Activated CD8-positive, alpha-beta memory T cell treated with anti-CD3 and anti-CD28 coated beads, Interleukin-2, amount 50 U/mL, for 4 hours (primary cell): ENCODE results near the gene INPP5A.
A peak's percentile ranks its signal among the peaks of the same experiment; 100 is the strongest.
"Not testable (repeated sequence)": the region's sequence is repeated elsewhere in the genome, so short reads cannot be mapped to it uniquely, and the experiment has no call there.

Experiments used
- DNase-seq: peaks from one replicate; pipeline ENCODE4 v3.0.0-alpha.2; 2020

INPP5A gene

DNA sequence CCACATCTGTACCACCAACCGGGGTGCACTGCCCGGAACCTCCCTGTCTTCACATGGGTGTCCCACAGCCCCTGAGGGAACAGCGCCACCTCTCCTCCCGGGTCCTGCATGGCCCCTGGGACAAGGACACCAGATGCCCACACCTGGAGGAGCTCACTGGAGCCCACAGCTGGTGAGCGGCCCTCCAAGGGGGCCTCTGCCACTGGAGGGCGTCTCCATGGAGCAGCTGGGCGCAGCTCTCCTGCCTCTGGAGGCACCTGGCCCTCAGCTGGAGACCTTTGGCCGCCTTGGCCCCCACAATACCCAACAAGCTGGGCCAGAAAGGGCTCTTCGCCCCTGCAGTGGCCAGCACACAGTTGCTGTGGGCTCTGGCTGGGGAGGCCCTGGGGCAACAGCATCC is 255.6 kb downstream of the INPP5A start:
- no peak for DNase-seq

- DNase-seq, result no peak
These were observed 256.6 kb downstream of the INPP5A start for GRCh38 chr10:132793871-132794849.

DNA sequence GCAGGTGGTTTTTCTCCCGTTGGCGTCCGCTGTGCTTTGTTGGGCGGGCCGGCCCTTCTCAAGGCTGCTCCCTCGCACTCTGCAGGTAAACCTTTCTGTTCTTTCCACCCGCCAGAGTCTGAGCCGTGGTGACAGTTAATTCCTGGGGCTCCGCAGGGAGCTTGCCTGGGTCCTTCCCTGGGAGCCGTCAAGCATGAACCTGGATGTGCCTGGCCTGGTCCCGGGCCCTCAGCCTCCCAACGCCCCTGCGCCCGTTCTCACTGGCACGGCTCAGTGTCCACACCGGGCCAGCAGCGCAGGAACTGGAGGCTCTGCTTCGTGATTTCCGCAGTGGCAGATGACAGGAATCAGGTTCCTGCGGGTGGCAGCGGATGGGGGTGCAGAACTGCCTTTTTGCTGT is 259.3 kb downstream of the INPP5A start:
- no peak for DNase-seq

DNA sequence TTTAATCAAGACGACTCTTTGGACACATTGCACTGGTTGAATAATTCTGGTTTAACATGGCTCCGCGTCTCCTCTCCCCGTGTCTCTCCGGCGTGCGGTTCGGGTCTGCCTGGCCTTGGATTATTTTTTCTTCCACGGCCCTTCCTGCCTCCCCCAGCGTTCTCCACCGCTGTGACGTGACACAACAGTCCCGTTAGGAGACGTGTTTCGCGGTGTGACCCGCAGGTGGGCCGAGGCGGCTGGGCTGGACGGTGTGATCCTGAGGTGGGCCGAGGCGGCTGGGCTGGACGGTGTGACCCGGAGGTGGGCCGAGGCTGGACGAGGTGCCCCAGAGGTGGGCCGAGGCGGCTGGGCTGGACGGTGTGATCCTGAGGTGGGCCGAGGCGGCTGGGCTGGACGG is 260.4 kb downstream of the INPP5A start:
- DNase-seq, result not testable (repeated sequence)

DNA sequence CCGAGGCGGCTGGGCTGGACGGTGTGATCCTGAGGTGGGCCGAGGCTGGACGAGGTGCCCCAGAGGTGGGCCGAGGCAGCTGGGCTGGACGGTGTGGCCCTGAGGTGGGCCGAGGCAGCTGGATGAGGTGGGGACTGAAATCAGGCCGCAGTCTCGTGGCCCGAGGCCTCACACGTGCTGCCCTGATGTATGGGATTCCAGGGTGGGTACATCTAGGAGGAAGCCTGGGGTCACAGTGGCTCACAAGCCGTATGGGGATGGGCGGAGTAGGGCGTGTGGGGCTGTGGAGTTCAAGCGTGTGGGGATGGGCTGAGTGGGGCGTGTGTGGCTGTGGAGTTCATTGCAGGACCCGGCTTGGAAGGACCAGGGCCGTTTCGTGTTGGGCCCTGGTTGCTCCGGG is 260.8 kb downstream of the INPP5A start:
- no peak for DNase-seq

DNA sequence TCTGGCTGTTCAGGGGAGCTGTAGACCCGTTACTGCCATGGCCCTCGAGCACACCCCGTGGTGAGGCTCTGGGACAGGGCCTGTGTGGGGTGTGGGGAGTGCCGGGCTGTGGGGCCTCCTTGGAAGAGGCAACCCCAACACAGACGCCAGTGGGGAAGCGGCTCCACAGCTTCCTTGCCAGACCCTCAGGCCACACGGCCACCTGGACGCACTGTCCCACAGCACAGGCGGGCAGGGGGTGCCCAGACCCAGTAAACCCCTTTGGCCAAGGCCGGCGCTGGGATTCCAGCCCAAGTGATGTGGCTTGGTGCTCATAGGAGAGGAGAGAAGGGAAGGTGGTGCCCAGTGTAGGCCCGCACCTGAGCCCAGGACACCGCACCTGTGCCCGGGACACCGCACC is 261.3 kb downstream of the INPP5A start:
- DNase-seq, result peak; percentile 1

DNA sequence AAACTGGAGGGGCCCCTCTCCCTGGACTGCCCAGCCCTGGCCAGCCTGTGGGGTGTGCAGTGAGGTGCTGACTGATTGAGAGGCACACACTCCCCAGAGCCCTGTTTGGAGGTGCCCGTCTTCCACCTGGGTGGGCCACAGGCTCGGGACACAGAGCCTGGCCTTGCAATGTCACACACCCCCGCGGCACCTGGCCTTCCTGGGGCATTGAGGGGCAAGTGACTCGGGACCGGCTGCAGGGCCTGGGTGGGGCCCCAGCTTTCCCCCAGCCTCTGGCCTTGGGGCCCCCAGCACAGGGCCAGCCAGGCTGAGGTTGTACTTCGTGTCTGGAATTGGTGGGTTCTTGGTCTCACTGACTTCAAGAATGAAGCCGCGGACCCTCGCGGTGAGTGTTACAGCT is 262.3 kb downstream of the INPP5A start:
- no peak for DNase-seq

- no peak for DNase-seq
These were observed 264.5 kb downstream of the INPP5A start for GRCh38 chr10:132802048-132802447.

- no peak for DNase-seq
These were observed 265.2 kb downstream of the INPP5A start for GRCh38 chr10:132802694-132803320.

- DNase-seq, result no peak
These were observed 266.0 kb downstream of the INPP5A start for GRCh38 chr10:132803416-132804210.

- no peak for DNase-seq
These were observed 266.7 kb downstream of the INPP5A start for GRCh38 chr10:132804287-132804686.

DNA sequence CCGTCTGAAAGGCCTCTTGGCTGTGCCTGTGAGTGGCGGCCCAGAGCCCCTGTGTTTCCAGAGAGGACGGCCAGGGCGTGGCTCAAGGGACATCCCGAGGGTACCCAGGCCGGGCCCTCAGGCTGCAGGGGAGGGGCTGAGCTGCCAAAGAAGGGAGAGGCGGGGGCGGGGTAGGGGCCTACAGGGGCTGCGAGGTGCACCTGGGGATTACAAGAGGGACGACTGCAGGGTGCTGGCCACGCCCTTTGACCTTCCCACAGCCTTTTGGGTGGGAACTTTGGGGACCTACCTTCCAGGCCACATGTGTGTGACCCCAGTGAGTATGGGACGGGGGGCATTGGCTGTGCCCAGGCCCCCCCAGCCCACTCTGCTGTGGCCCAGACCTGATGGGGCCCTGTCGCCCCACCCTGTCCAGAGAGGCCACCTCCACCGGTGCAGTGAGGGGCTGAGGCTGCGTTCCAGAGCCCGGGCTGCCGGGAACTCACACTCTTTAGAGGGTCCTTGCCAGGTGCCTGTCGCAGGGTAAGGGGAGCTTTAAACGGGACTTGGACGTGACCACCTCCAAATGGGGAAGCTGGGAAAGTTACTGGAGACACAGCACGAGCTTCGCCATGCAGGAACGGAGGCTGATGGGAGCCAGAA is 267.3 kb downstream of the INPP5A start:
- no peak for DNase-seq

DNA sequence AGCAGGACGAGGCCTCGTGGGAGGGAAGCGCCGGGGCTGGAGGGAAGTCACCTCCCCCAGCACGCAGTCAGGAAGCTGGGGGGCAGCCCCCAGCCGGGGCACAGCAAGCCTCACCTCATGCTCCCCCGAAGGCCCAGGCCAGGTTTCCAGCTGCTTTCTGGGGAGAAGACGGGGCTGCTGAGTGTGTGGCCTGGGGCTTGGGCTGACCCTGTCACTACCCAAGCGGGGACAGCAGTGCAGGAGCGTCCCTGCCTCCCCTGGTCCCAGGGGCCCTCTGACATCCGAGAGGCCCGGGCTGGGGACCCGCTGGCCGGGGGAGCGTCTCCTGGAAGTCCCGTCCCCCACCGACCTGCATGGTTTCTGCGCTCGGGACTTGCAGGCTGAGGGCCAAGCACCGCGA is 268.0 kb downstream of the INPP5A start:
- DNase-seq, result no peak

- DNase-seq, result no peak
These were observed 268.5 kb downstream of the INPP5A start for GRCh38 chr10:132806110-132806509.

DNA sequence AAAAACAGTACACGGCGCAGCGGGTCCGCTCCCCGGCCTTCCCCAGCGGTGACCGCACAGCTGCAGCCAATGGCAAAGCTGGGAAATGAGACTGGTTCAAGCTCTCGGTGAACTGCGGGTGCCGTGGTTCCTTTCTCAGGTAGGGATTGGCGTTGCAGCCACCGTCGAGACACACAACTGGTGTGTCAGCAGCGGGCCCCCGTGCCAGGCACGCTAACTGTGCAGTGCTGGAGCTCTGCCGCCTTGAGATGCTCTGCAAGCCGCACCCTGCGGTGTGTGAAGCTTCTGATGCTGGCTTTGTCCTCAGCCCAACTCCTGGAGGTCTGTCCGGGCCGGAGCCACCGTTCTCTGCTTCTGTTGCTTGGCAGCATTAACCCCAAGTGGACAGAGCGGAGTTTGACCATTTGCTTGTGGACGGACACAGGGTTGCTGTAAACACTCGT is 269.0 kb downstream of the INPP5A start:
- DNase-seq, result no peak

DNA sequence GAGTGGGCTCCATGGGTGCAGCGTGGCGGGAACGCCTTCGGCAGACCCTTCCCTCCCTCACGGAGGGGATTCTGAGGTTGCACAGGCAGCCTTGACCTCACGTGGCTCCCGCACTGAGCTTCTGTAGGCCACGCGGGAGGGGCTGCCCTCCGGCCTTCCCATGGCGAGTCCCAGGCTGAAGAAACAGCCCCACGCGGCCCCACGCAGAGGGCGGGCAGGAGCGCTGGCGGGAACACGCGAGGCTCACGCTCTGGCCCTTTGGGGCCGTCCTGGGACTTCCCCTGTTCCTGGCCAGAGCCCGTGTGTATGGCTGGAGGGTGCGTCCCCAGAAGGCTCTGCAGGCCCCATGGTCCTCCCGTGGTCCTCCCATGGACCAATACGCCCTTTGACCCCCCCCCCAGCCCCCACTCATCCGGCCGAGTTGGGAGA is 270.0 kb downstream of the INPP5A start:
- DNase-seq, result no peak

DNA sequence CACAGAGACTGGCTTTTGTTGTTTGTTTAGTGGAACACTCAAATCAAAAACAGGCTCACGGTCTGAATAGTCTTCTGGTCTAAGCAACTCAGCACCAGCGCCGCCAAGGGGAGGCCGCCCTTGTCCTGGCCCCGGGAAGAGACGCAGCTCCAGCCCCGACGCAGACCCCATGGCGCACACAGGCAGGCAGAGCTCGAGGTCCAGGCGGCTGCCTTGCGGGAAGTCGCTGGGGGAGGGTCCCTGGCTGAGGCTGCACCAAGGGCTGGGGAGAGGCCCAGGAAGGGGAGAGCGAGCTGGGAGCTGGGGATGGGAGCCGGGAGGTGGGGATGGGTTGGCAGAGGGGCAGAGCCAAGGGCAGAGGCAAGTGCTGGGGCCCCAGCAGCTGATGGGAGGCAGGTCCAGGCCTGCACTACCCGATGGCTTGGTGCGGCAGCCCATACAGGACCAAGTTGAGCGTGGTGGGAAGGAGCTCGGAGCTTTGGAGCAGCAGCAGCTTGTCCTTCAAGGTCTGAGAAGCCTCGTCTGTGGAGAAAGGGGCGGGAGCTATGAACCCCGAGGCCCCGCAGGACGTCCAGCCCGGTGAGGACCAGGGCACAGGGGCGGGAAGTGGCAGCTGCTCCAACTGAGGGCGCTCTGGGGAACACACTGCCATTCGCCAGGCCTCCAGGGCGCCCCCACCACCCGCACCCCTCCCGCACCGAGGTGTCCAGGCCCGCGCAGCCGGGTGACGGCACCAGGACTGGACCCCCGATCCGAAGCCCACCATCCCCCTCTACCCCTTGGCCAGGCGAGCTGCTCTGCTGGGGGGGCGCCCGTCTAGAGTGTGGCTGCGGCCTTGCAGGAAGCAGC is 271.0 kb downstream of the INPP5A start:
- DNase-seq, result no peak

DNA sequence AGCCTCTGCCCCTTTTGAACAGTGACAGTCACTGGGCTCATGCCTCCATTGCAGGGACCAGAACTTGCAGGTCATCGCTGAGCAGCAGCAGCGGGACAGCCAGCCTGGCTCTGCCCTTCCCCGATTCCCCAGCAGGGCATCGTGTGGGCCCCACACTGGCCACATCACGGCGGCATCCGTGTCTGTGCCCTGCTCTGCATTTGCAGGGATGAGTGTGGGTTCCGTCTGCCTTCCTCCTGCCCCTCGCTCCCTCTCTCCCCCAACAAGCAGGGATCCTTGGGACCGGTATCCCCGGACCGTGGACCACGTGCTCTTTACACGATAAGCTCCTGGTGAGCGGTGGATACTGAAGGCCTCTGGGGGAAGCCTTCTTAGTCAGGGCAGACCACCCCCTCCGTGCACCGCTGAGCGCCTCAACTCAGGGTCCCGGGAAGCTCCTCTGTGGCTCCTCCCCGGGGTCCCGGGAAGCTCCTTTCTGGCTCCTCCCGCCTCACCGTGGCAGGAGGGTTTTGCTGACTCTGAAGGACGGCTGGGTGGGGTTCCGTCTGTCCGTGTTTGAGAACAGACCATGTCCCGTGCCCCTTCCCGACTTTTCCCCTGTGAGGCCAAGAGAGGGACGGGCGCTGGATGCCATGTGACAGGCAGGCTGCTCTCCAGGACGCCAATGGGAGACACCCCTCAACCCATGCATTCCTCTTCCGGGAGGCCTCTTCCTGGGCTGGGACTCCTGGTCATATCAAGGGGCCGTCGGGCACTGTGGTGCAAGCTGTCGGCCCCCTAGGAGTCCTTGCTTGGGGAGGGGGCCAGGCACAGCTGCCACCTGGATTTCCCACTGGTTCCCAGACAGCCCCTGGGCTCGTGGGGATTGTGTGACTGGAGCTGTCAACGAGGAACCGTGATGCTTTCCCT is 271.9 kb downstream of the INPP5A start:
- DNase-seq, result no peak

DNA sequence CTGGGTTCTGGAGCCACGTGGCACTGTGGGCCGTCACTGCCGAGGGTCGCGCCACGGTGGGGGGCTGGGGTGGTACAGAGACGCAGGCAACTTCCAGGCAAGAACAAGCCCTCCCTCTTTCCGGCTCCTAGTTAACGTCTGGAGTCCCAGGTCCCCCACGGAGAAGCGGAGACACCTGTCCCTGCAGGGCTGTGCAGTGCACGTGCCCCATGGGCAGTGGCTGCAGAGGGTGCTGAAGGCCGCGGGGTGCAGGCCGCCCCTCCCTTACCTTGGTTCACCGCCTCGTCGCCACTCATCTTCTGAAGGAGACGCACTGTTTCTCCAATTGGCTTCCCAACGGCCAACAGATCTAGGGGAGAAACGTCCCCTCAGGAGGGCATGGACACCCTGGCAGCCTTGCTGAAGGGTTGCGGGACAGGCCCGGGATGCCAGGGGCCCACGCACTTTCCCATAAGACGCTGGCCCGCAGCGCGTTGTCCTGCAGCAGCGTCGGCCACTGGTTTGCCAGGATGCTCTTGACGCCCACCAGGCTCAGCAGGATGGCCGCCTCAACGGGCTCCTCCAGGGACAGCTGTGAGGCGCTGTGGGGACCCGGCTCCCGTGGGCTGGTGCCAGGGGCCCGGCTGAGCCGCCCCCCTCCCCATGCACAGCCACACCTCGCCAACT is 272.7 kb downstream of the INPP5A start:
- DNase-seq, result peak; percentile 10
